ENCODE results near the gene DLD.

- no peak for TF ChIP-seq ZNF70 (CRISPR knock-in tag; IDR thresholded peaks at IDR 0.05)
- TF ChIP-seq CREB5 (CRISPR knock-in tag; IDR thresholded peaks at IDR 0.05; ENCODE audit: low read depth): no peak
Measured at GRCh38 chr7:107842213-107842612, 48.8 kb upstream of the DLD start.
